Smooth muscle cell (in vitro differentiated cells): Measurements from ENCODE around the gene RAB29. TPM values are rescaled to one million over a fixed set of nuclear protein-coding genes. Genes with fewer than 3 reads are reported as not detected.
A peak's percentile ranks its signal among the peaks of the same experiment; 100 is the strongest.

ENCODE experiments used
- DNase-seq: peaks from one replicate; lab custom pipeline; 2025; ENCODE audit not compliant: unreplicated experiment; lab: John Stamatoyannopoulos, UW
- H2AFZ ChIP-seq: fragments of 200-600 bp; sonication (generic); 2 replicates; pipeline ENCODE4 v1.6.0; 2016; ENCODE audit warnings: antibody characterized with exemption, low read depth, mild to moderate bottlenecking
- H3F3A ChIP-seq: fragments of 200-600 bp; sonication (generic); 2 replicates; pipeline ENCODE4 v1.6.0; 2017; ENCODE audit warnings: antibody characterized with exemption, low read depth
- H3K27ac ChIP-seq: fragments of 200-600 bp; sonication (generic); 2 replicates; pipeline ENCODE4 v1.5.1; 2016; ENCODE audit warnings: low read depth, mild to moderate bottlenecking
- H3K27me3 ChIP-seq: fragments of 200-600 bp; sonication (generic); 2 replicates; pipeline ENCODE4 v1.6.1; 2016; ENCODE audit warnings: low read depth, mild to moderate bottlenecking
- H3K36me3 ChIP-seq: fragments of 200-600 bp; sonication (generic); 2 replicates; pipeline ENCODE4 v1.5.1; 2016; ENCODE audit warnings: low read depth
- H3K4me1 ChIP-seq: fragments of 200-600 bp; sonication (generic); 2 replicates; pipeline ENCODE4 v1.5.1; 2016; ENCODE audit warnings: low read depth
- H3K4me2 ChIP-seq: fragments of 200-600 bp; sonication (generic); 2 replicates; pipeline ENCODE4 v1.6.0; 2016; ENCODE audit warnings: mild to moderate bottlenecking
- H3K4me3 ChIP-seq: fragments of 200-600 bp; sonication (generic); 2 replicates; pipeline ENCODE4 v1.5.1; 2016; ENCODE audit warnings: mild to moderate bottlenecking
- H3K79me2 ChIP-seq: fragments of 200-600 bp; sonication (generic); 2 replicates; pipeline ENCODE4 v1.6.0; 2016; ENCODE audit warnings: low read depth, mild to moderate bottlenecking
- H3K9ac ChIP-seq: fragments of 200-600 bp; sonication (generic); 2 replicates; pipeline ENCODE4 v1.6.0; 2016; ENCODE audit warnings: low read depth
- H3K9me3 ChIP-seq: fragments of 200-600 bp; sonication (generic); replicated peaks from 2 replicates; pipeline ENCODE4 v1.5.1; 2016; ENCODE audit warnings: low read depth
- H4K20me1 ChIP-seq: fragments of 200-600 bp; sonication (generic); 2 replicates; pipeline ENCODE4 v1.6.0; 2016; ENCODE audit warnings: low read depth
- CTCF ChIP-seq: fragments of 200-600 bp; sonication (generic); IDR thresholded peaks from 2 replicates; pipeline ENCODE4 v1.5.1; 2017; ENCODE audit warnings: borderline replicate concordance, mild to moderate bottlenecking, antibody characterized with exemption; ENCODE audit not compliant: insufficient read depth, poor library complexity, severe bottlenecking
- WGBS: methylation state at CpG from one replicate; pipeline ENCODE4 v1.1.7; 2016; ENCODE audit warnings: low lambda C conversion rate; 5-methylcytosine and 5-hydroxymethylcytosine counted together
- polyA plus RNA-seq: library from polyadenylated mRNA; unstranded; fragments of >200 nt; fragmentation: Nextera tagmentation; extraction: Ambion mirVana; gene quantifications from 2 replicates; pipeline ENCODE4 v1.2.1, GENCODE V29; 2016
- total RNA-seq: library from RNA; depleted of rRNA; stranded (reverse); fragments of >200 nt; gene quantifications from 2 replicates; pipeline ENCODE4 v1.2.3, GENCODE V29; 2014

RAB29 gene
- total and polyA plus RNA-seq, 2 experiments from 2014 or later, result 4.1 TPM

- peaks cover 96% of the 10 kb centered on the region for H3K79me2 ChIP-seq
- H3K9me3 ChIP-seq, result no peaks in the 10 kb centered on the region
- no peak for DNase-seq
- WGBS, result 95% methylated on average over 7 of the region's 8 CpGs
- no peak overlapping the region for H2AFZ ChIP-seq
- H3K27ac ChIP-seq, result no peak overlapping the region
- H3K4me1 ChIP-seq, result peaks cover 36% of the 10 kb centered on the region
- H3K27me3 ChIP-seq, result no peaks in the 10 kb centered on the region
- no peaks in the 10 kb centered on the region for H3K36me3 ChIP-seq
- no peak overlapping the region for H3K9ac ChIP-seq
- TF ChIP-seq CTCF, result no peak
- H4K20me1 ChIP-seq, result peaks cover 97% of the 10 kb centered on the region
- no peak overlapping the region for H3K4me3 ChIP-seq
- H3K4me2 ChIP-seq, result no peak overlapping the region
- H3F3A ChIP-seq, result no peaks in the 10 kb centered on the region
These were observed 30.9 kb downstream of the RAB29 start for GRCh38 chr1:205744403-205744802.

DNA sequence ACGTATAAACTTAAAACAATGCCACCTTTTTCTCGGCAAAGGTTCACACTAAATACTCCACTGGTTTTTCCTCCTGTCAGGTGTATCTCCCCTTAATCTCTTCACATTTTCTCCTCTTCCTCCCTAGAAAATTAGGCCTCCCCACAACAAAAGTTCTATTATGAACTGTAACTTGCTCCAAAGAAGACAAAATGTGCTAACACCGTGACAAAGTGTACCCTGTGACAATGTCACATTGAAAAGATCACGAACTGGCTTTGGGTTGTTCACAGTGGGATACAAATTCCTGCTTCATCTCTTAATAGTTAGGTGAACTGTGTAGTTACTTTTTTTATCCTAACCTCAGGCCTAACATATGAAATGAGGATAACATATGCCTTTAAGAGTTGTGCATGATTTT is 31.3 kb downstream of the RAB29 start:
- TF ChIP-seq CTCF, result no peak
- Histone ChIP-seq H3K4me1 (peaks cover 36% of the 10 kb centered on the region), H3K4me3 (no peak overlapping the region), H3K9ac (no peak overlapping the region), H3F3A (no peaks in the 10 kb centered on the region), H3K4me2 (no peak overlapping the region), H2AFZ (no peak overlapping the region), H3K9me3 (no peaks in the 10 kb centered on the region), H3K79me2 (peaks cover 97% of the 10 kb centered on the region), H4K20me1 (peaks cover 98% of the 10 kb centered on the region), H3K36me3 (no peaks in the 10 kb centered on the region), H3K27me3 (no peaks in the 10 kb centered on the region), H3K27ac (no peak overlapping the region)
- 44% methylated on average over 4 of the region's 4 CpGs for WGBS
- DNase-seq, result no peak

- no peaks in the 10 kb centered on the region for H3K36me3 ChIP-seq
- H3F3A ChIP-seq, result no peaks in the 10 kb centered on the region
- no peak for DNase-seq
- H3K79me2 ChIP-seq, result peaks cover 97% of the 10 kb centered on the region
- peaks cover 98% of the 10 kb centered on the region for H4K20me1 ChIP-seq
- TF ChIP-seq CTCF, result no peak
- H3K27me3 ChIP-seq, result no peaks in the 10 kb centered on the region
- H3K4me1 ChIP-seq, result peaks cover 19% of the 10 kb centered on the region
- no peak overlapping the region for H3K9ac ChIP-seq
- no peak overlapping the region for H3K4me2 ChIP-seq
- H3K4me3 ChIP-seq, result no peak overlapping the region
- no peak overlapping the region for H3K27ac ChIP-seq
- no peak overlapping the region for H2AFZ ChIP-seq
- WGBS, result 34% methylated on average over 1 of the region's 1 CpG
- H3K9me3 ChIP-seq, result no peaks in the 10 kb centered on the region
These were observed 33.6 kb downstream of the RAB29 start for GRCh38 chr1:205741681-205742080.

- no peak overlapping the region for H2AFZ ChIP-seq
- no peak for DNase-seq
- peak; percentile 8 for TF ChIP-seq CTCF
- WGBS, result 53% methylated on average over 5 of the region's 5 CpGs
- peaks cover 97% of the 10 kb centered on the region for H3K79me2 ChIP-seq
- H3K9ac ChIP-seq, result no peak overlapping the region
- H3K27ac ChIP-seq, result no peak overlapping the region
- peaks cover 6% of the 10 kb centered on the region for H3F3A ChIP-seq
- peaks cover 98% of the 10 kb centered on the region for H4K20me1 ChIP-seq
- H3K9me3 ChIP-seq, result no peaks in the 10 kb centered on the region
- no peaks in the 10 kb centered on the region for H3K36me3 ChIP-seq
- H3K4me3 ChIP-seq, result no peak overlapping the region
- H3K4me1 ChIP-seq, result peaks cover 9% of the 10 kb centered on the region
- H3K4me2 ChIP-seq, result peak overlapping the region; percentile 19
- H3K27me3 ChIP-seq, result no peaks in the 10 kb centered on the region
These were observed 35.7 kb downstream of the RAB29 start for GRCh38 chr1:205739348-205740160.
